GM19397 (cell line): Measurements from ENCODE around the gene BRCA2.

ENCODE experiments used
- ATAC-seq: cut with Tn5 transposase; IDR thresholded peaks from one replicate; pipeline ENCODE4 v1.9.1; 2021; ENCODE audit warnings: mild to moderate bottlenecking, moderate library complexity; ENCODE audit not compliant: unreplicated experiment

Gene BRCA2, protein sequence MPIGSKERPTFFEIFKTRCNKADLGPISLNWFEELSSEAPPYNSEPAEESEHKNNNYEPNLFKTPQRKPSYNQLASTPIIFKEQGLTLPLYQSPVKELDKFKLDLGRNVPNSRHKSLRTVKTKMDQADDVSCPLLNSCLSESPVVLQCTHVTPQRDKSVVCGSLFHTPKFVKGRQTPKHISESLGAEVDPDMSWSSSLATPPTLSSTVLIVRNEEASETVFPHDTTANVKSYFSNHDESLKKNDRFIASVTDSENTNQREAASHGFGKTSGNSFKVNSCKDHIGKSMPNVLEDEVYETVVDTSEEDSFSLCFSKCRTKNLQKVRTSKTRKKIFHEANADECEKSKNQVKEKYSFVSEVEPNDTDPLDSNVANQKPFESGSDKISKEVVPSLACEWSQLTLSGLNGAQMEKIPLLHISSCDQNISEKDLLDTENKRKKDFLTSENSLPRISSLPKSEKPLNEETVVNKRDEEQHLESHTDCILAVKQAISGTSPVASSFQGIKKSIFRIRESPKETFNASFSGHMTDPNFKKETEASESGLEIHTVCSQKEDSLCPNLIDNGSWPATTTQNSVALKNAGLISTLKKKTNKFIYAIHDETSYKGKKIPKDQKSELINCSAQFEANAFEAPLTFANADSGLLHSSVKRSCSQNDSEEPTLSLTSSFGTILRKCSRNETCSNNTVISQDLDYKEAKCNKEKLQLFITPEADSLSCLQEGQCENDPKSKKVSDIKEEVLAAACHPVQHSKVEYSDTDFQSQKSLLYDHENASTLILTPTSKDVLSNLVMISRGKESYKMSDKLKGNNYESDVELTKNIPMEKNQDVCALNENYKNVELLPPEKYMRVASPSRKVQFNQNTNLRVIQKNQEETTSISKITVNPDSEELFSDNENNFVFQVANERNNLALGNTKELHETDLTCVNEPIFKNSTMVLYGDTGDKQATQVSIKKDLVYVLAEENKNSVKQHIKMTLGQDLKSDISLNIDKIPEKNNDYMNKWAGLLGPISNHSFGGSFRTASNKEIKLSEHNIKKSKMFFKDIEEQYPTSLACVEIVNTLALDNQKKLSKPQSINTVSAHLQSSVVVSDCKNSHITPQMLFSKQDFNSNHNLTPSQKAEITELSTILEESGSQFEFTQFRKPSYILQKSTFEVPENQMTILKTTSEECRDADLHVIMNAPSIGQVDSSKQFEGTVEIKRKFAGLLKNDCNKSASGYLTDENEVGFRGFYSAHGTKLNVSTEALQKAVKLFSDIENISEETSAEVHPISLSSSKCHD (N-terminal part only)

GRCh38 chr13:32315238-32316027 lies at the start of gene BRCA2, which contains the start of gene ZAR1L:
Gene BRCA2, plus strand, starts transcription at chr13:32315508. Its CDS starts 953 bp downstream, at chr13:32316461.
Gene ZAR1L, minus strand, starts transcription at chr13:32315363. Its CDS starts 3,438 bp downstream, at chr13:32311925.
- peak; percentile 94 for ATAC-seq

DNA sequence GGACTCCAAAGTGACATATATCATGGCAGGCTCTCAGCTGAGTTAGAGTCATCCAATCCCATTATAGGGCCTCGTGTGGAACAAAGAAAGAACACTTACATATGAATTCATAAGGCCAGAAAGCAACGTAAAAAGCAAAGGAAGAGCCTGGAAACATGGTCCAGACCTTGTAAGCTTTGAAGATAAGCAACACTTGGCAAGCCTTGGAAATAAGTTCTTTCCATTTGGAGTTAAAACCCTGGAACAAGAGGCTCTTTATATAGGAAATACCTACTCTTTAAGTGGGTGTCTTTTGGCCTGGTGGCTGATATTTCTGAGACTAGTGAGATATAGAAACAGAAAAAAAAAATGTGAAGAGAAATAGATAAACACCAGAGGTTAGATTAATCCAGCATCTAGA lies 49.6 kb upstream of the BRCA2 start:
- no peak for ATAC-seq

- no peak for ATAC-seq
Observed at GRCh38 chr13:32266130-32266529, 49.2 kb upstream of the BRCA2 start.

GRCh38 chr13:32267836-32268439 lies 47.4 kb upstream of the BRCA2 start:
- peak; percentile 87 for ATAC-seq

- ATAC-seq, result no peak
Observed at GRCh38 chr13:32272021-32272683, 43.2 kb upstream of the BRCA2 start.

- ATAC-seq, result no peak
Observed at GRCh38 chr13:32277839-32278238, 37.5 kb upstream of the BRCA2 start.

GRCh38 chr13:32278426-32278825 lies 36.9 kb upstream of the BRCA2 start:
- no peak for ATAC-seq

DNA sequence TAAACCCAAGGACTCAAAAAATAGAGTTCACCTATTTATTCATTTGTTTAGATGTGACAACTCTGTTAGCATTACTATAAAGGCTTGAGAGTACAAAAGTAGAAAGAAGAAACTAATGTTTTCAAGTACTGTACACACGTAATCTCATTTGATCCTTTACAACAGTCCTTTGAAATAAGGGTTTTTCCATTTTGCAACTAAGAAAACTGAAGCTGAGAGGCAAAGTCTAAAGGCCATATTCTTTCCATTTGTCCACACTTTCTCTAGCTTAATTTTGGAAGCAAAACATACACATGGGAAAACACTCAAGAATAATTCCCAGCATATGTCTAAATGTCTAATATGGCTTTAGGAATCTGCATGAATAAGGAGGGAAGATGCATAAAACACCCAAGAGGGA lies 34.2 kb upstream of the BRCA2 start:
- ATAC-seq, result no peak

GRCh38 chr13:32282096-32282711 lies 33.1 kb upstream of the BRCA2 start:
- ATAC-seq, result no peak

GRCh38 chr13:32284927-32285632 lies 30.2 kb upstream of the BRCA2 start:
- no peak for ATAC-seq

- ATAC-seq, result no peak
Observed at GRCh38 chr13:32285633-32285965, 29.7 kb upstream of the BRCA2 start.

- ATAC-seq, result no peak
Observed at GRCh38 chr13:32297206-32297605, 18.1 kb upstream of the BRCA2 start.

DNA sequence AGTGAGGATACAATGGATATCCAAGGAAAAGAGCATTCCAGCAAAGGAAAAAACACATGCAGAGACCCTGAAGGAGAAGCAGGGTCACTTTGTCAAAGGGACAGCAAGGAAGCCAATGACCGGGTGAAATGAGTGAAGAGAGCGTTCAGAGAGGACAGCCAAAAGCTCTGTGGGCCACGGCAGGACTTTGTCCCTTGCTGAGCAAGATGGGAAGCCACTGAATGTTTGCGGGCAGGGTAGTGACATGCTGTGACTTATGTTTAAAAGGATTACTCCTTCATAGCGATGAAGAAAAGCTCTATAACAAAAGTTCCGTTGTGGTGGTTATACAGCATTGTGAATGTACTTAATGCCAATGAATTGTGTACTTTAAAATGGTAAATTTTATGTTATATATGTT lies 16.6 kb upstream of the BRCA2 start:
- no peak for ATAC-seq

DNA sequence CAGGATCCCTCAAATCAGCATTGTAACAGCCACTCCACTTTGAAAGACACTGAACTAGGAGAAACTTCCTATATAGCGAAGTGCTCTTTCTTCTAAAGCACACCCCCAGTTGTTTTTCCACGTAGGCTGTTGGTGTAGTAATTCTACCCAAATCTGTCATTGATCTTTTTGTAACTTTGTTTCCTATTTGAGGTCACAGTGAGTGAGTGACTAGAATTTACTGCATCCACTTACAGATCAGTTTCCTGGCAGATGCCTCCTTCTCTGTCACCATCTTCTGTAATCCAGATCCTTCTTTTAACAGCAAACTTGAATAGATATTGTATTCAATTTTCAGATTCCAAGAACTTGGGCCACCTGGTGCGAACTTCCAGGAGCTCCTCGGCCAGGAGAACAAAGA lies 15.4 kb upstream of the BRCA2 start:
- no peak for ATAC-seq

- no peak for ATAC-seq
Observed at GRCh38 chr13:32300406-32300805, 14.9 kb upstream of the BRCA2 start.

- no peak for ATAC-seq
Observed at GRCh38 chr13:32300920-32301319, 14.4 kb upstream of the BRCA2 start.

- no peak for ATAC-seq
Observed at GRCh38 chr13:32302461-32302860, 12.8 kb upstream of the BRCA2 start.

- no peak for ATAC-seq
Observed at GRCh38 chr13:32305646-32306045, 9.7 kb upstream of the BRCA2 start.
